Skin epidermis (tissue), 12 donors: ENCODE measurements around the gene DUSP23.
A peak's percentile ranks its signal among the peaks of the same experiment; 100 is the strongest.

ENCODE experiments used
- H3K27ac ChIP-seq, 21 experiments: fragments of 200-600 bp; sonication (generic) in 11 of 21; one replicate each; pipeline ENCODE4 v1.5.0; 2020; ENCODE audit warnings: mild to moderate bottlenecking in 3 of 21, inconsistent platforms in 2 of 21, moderate library complexity in 2 of 21
- H3K4me3 ChIP-seq, 7 experiments: fragments of 200-600 bp; sonication (generic) in 2 of 7; one replicate each; pipeline ENCODE4 v1.5.0; 2020; ENCODE audit warnings: inconsistent platforms in 2 of 7, mild to moderate bottlenecking in 2 of 7, moderate library complexity in 1 of 7

Gene DUSP23

GRCh38 chr1:159780583-159781582 is at the start of gene DUSP23:
Gene DUSP23, plus strand, starts transcription at chr1:159780962. Its CDS starts 139 bp downstream, at chr1:159781101.
- Histone ChIP-seq H3K4me3 (peak within 1 kb of the TSS; percentile 60 to 96 (median 72)), H3K27ac (peak within 1 kb of the TSS; percentile 24 to 91 (median 85))

- Histone ChIP-seq H3K4me3 (no peak overlapping the region), H3K27ac (no peak overlapping the region)
Observed at GRCh38 chr1:159737238-159737916, 43.4 kb upstream of the DUSP23 start.

DNA sequence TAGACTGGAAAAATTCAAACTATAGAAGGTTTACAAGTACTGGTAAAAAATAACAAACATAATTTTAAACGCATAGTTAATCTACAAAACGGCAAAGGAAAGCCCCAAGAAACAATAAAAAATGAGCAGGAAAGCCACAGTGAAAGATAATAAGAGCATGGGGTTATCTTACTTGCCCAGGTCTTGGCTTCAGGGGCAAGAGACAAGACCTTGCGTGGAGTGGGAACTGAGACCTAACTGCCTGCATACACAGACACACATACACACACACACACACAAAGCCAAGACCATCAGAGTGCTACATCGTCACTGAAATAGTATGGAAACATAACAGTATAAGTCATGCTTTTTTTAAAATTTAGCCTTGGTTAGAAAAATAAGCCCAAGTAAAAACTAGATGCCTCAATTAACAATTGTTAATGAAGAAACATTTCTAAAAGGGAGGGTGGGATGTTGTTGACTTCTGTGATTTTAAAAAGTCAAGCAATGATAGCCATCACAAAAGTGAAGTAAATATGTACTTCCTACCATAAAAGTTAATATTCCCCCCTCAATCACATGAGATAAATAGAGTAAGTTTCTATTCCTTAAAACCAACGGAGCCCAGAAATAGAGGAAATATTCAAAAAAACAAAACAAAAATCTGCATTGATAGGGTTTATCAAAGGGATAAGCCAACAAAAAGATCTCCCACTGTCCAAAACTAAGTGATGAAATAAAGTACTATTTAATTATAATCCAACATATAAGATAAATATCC is 36.9 kb upstream of the DUSP23 start:
- H3K4me3 ChIP-seq = no peak overlapping the region
- H3K27ac ChIP-seq = no peak overlapping the region

- H3K27ac ChIP-seq = no peak overlapping the region
Observed at GRCh38 chr1:159746666-159747065, 34.1 kb upstream of the DUSP23 start.

DNA sequence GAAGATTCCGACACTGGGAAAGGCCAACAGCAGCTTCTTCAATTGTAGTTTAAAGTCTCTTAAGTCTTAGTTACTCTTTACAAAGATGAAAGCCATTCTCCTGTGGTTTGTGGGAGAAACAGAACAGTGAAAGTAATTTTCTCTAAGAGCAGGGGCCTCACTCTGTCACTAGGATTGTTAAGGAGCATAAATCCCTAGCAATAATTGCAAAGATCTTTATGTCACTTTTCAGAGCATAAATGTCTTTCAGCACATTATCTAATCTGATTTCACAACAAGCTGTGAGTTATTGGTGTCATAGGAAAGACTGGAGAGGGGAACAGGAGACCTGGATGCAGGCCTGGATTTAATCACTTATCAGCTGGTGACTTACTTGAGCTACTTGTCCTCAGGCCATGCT is 32.4 kb upstream of the DUSP23 start:
- no peak overlapping the region for H3K4me3 ChIP-seq
- no peak overlapping the region for H3K27ac ChIP-seq

More at GRCh38 chr1:159746666-159747065, 34.1 kb upstream of the DUSP23 start:
- H3K4me3 ChIP-seq = no peak overlapping the region

DNA sequence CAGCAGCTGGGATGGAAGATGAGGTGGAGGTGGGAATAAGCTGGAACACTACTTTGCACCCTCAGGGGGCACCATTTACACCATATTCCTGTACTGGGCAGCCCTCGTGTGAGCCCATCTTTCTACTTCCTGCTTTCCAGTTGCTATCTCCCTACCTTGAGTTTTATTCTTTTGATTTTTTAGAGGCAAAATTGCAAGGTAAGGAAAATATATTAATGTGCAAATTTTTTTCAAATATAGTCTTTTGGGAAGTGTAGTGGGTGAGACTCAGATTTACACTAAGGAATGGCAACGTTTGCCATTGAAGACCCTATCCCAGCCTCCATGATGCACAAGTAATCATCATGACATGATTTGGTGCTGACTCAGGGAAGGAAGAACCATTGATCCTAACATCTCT is 31.1 kb upstream of the DUSP23 start:
- H3K4me3 ChIP-seq = no peak overlapping the region
- no peak overlapping the region for H3K27ac ChIP-seq

DNA sequence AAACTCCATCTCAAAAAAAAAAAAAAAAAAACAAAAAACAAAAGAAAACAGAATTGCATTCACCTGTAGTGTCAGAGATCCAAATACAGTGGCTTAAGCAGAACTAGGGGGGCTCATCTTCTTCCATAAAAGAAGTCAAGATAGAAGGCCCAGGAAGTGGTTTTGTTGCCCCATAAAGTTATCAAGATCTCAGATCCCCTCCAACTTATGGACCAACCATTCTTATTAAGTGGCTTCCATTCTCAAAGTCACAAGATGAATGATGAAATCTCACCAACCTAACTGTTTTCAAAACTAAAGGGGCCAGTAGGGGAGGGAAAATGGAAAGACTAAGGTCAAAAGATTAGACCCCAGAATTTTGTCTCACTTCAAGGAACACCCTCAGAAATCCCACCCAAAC is 30.1 kb upstream of the DUSP23 start:
- no peak overlapping the region for H3K4me3 ChIP-seq
- no peak overlapping the region for H3K27ac ChIP-seq

DNA sequence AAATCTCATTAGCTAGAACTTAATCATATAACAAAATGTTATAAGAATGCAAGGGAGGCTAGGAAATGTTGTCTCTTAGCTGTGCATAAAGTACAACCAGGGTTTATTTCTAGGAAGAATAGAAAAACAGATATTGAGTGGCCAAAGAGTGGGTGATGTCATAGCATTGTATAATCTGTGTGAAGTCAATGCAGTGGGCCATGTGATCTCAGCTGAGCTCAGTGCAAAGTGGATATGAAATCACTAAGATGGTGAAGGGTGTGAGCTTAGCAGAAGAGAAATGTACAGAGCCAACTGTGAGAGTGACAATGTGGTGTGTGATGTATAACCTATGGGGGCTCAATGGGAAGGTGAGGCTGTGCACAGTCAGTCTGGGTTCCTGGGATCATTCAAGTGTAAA is 29.7 kb upstream of the DUSP23 start:
- H3K4me3 ChIP-seq = no peak overlapping the region
- H3K27ac ChIP-seq = peak overlapping the region in 3 of 21 experiments; percentile 37 to 74 (median 73)

- peak overlapping the region in 6 of 21 experiments; percentile 14 to 74 (median 68) for H3K27ac ChIP-seq
- no peak overlapping the region for H3K4me3 ChIP-seq
Observed at GRCh38 chr1:159752135-159752580, 28.6 kb upstream of the DUSP23 start.

GRCh38 chr1:159753386-159753785 is 27.4 kb upstream of the DUSP23 start:
- Histone ChIP-seq H3K27ac (peak overlapping the region in 7 of 21 experiments; percentile 3 to 71 (median 26)), H3K4me3 (no peak overlapping the region)

GRCh38 chr1:159755451-159756007 is 25.2 kb upstream of the DUSP23 start:
- no peak overlapping the region for H3K27ac ChIP-seq
- H3K4me3 ChIP-seq = no peak overlapping the region

DNA sequence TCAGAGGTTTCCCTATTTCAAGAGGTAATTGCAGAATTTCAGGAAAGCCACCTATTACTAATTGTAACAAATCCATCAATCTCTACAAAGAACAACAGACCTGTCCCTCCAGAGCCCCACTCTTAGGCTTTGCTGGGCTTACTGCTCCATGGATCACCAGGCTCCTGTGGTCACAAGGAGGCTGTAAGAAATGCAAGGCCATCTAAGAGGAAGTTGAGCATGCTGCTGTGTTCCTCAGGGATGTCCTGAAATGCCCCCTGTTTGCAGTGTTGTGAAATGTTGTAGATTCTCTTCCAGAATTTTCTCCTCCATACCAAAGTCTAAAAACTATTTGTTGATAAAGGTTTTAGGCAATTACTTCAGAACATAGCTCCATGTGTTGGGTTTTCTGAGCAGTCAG is 24.4 kb upstream of the DUSP23 start:
- Histone ChIP-seq H3K4me3 (no peak overlapping the region), H3K27ac (peak overlapping the region in 1 of 21 experiments; percentile 22)

- Histone ChIP-seq H3K27ac (no peak overlapping the region), H3K4me3 (no peak overlapping the region)
Observed at GRCh38 chr1:159763686-159764085, 17.1 kb upstream of the DUSP23 start.

- no peak overlapping the region for H3K4me3 ChIP-seq
- no peak overlapping the region for H3K27ac ChIP-seq
Observed at GRCh38 chr1:159765806-159766205, 15.0 kb upstream of the DUSP23 start.

- Histone ChIP-seq H3K27ac (no peak overlapping the region), H3K4me3 (no peak overlapping the region)
Observed at GRCh38 chr1:159771127-159771895, 9.5 kb upstream of the DUSP23 start.

DNA sequence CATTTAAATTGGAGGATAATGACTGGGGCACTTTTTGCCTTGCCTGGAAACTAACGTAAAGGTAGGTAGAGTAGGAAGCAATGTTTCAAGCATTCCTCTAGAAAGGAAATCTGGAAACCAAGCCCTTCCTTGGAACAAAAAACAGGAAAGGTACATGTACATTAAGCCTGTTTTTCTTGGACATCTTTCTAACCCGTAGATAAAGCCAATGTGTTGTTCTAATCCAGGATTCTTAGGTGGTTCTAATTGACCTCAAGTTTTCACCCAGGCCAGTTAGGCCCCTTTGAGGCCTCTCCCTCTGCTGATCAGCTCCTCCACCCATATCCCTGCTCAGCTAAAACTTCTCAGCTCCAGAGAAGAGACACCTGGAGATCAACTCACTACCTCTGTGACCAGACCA is 6.3 kb upstream of the DUSP23 start:
- Histone ChIP-seq H3K27ac (no peak overlapping the region), H3K4me3 (no peak overlapping the region)

DNA sequence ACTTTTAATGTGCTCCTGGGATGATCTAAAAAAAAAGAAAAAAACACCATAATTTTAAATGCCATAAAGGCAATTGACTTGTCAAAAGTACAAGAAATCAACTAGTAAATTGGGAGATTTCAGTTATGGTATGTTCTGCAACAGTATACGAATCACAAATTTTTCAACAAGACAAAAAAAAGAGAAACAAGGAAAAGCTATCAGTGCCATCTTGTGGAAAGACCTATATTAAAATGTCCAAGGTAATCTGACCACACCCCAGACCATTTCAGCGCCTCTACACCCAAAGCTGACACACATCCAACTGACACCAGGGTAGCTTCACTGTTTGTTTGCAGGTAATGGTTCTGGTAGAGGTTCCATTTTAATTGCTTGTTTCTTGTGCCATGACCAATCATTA is 5.0 kb upstream of the DUSP23 start:
- no peak overlapping the region for H3K4me3 ChIP-seq
- no peak overlapping the region for H3K27ac ChIP-seq

- no peak overlapping the region for H3K4me3 ChIP-seq
- H3K27ac ChIP-seq = peak overlapping the region in 6 of 21 experiments; percentile 5 to 70 (median 30)
Observed at GRCh38 chr1:159778266-159778665, 2.5 kb upstream of the DUSP23 start.

GRCh38 chr1:159779403-159779851 is 1.3 kb upstream of the DUSP23 start:
- H3K27ac ChIP-seq = peak overlapping the region in 9 of 21 experiments; percentile 17 to 87 (median 55)

More at GRCh38 chr1:159779403-159779851, 1.3 kb upstream of the DUSP23 start:
- no peak overlapping the region for H3K4me3 ChIP-seq
